GM12873 (cell line): ENCODE results near the gene ECT2.

Experiments
- CTCF ChIP-seq: IDR thresholded peaks from 2 replicates; pipeline ENCODE4 v1.5.1; 2012; ENCODE audit warnings: low read depth, mild to moderate bottlenecking, moderate library complexity, low read length, control low read depth; ENCODE audit not compliant: insufficient read depth; ENCODE audit errors: missing control alignments

ECT2 gene

GRCh38 chr3:172848910-172849309 is 98.4 kb downstream of the ECT2 start:
- no peak for TF ChIP-seq CTCF

GRCh38 chr3:172853005-172853404 is 102.5 kb downstream of the ECT2 start:
- no peak for TF ChIP-seq CTCF

- TF ChIP-seq CTCF, result no peak
These were observed 103.6 kb downstream of the ECT2 start for GRCh38 chr3:172853921-172854666.

- no peak for TF ChIP-seq CTCF
These were observed 104.5 kb downstream of the ECT2 start for GRCh38 chr3:172855037-172855436.

GRCh38 chr3:172856795-172857742 is 106.5 kb downstream of the ECT2 start:
- no peak for TF ChIP-seq CTCF

GRCh38 chr3:172859041-172859440 is 108.5 kb downstream of the ECT2 start:
- TF ChIP-seq CTCF, result no peak

- TF ChIP-seq CTCF, result no peak
These were observed 118.2 kb downstream of the ECT2 start for GRCh38 chr3:172868582-172869200.
